Testis (tissue), 3 donors: ENCODE measurements around the gene MASP1. TPM values are rescaled to one million over a fixed set of nuclear protein-coding genes. Genes with fewer than 3 reads are reported as not detected.

ENCODE experiments used
- DNase-seq: peaks from one replicate; pipeline ENCODE4 v3.0.0-alpha.2; 2019
- H3K27ac ChIP-seq, 2 donors: fragments of 200-600 bp; sonication (generic); one replicate each; pipeline ENCODE4 v1.5.1; 2019
- H3K27me3 ChIP-seq: fragments of 200-600 bp; sonication (generic); one replicate; pipeline ENCODE4 v1.5.1; 2019
- H3K36me3 ChIP-seq: fragments of 200-600 bp; sonication (generic); one replicate; pipeline ENCODE4 v1.5.1; 2017; ENCODE audit warnings: low read depth; ENCODE audit errors: missing control alignments
- H3K4me1 ChIP-seq: fragments of 200-600 bp; sonication (generic); one replicate; pipeline ENCODE4 v1.5.1; 2019
- H3K4me3 ChIP-seq, 2 donors: fragments of 200-600 bp; sonication (generic); one replicate each; pipeline ENCODE4 v1.5.1; 2017 to 2019
- H3K9me3 ChIP-seq: fragments of 200-600 bp; sonication (generic); one replicate; pipeline ENCODE4 v1.5.1; 2017
- POLR2A ChIP-seq: fragments of 450-650 bp; IDR thresholded peaks from one replicate; pipeline ENCODE4 v1.6.1; 2017; ENCODE audit warnings: antibody characterized with exemption, mild to moderate bottlenecking, moderate library complexity
- WGBS, 2 donors: methylation state at CpG; one replicate each; pipeline ENCODE4 v1.1.5; 2018; 5-methylcytosine and 5-hydroxymethylcytosine counted together
- intact Hi-C: fragments of 100-400 bp; cut with DNase I; formaldehyde crosslinking; loops from one replicate; pipeline ENCODE4 v1.15.1; 2023; ENCODE audit warnings: low total_unique reads
- polyA plus RNA-seq: library from polyadenylated mRNA; stranded (reverse); fragments of 350-450 nt; fragmentation: Illumina TruSeq; extraction: RNeasy Lipid Tissue Mini Kit (QIAGEN cat#74804); gene quantifications from one replicate; pipeline ENCODE4 v1.2.3, GENCODE V29; 2014; ENCODE audit warnings: low read depth, low replicate concordance; ENCODE audit not compliant: insufficient read depth
- total RNA-seq, 2 donors: library from RNA; depleted of rRNA; stranded (reverse); fragments of >200 nt; gene quantifications; one replicate each; pipeline ENCODE4 v1.2.3, GENCODE V29; 2016
- TF ChIP-seq, protein P1 (sequence below), 3 experiments: fragments of 450-650 bp in 2 of 3; fragments of 200-600 bp in 1 of 3; sonication (generic) in 1 of 3; IDR thresholded peaks; one replicate each; pipeline ENCODE4 v1.5.1; 2016 to 2019; ENCODE audit warnings: antibody characterized with exemption in 3 of 3, mild to moderate bottlenecking in 2 of 3, moderate library complexity in 1 of 3

Gene MASP1
- total and polyA plus RNA-seq, 3 donors from 2014 or later, result 0.55 to 3.6 (median 2.8) TPM

DNA sequence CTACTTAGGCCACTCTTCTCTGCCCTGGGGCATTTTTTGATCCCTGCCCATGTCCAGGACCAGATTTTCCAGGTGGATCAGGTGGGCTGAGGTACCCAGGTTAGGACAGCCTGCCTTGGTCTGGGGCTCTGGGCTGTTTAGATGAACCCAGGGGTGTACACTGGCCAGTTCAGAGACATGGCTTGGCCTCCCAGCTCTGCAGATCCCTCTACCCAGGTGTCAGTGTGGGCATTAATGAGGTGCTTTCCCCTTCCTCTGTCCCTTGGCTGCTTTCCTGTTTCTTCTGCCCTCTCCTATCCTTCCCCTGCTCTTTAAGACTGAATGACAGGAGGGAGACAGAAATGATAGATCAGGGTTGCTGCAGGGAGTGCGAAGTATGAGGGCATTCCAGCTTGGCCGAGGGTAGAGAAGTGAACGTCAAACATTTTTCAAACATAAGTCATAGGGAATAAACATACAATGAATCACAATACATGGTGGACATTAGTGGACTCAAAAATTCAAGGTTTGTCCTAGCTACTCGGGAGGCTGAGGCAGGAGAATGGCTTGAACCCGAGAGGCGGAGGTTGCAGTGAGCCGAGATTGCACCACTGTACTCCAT, 63.8 kb downstream of the MASP1 start:
- TF ChIP-seq POLR2A, result no peak
- TF ChIP-seq, protein P1, sequence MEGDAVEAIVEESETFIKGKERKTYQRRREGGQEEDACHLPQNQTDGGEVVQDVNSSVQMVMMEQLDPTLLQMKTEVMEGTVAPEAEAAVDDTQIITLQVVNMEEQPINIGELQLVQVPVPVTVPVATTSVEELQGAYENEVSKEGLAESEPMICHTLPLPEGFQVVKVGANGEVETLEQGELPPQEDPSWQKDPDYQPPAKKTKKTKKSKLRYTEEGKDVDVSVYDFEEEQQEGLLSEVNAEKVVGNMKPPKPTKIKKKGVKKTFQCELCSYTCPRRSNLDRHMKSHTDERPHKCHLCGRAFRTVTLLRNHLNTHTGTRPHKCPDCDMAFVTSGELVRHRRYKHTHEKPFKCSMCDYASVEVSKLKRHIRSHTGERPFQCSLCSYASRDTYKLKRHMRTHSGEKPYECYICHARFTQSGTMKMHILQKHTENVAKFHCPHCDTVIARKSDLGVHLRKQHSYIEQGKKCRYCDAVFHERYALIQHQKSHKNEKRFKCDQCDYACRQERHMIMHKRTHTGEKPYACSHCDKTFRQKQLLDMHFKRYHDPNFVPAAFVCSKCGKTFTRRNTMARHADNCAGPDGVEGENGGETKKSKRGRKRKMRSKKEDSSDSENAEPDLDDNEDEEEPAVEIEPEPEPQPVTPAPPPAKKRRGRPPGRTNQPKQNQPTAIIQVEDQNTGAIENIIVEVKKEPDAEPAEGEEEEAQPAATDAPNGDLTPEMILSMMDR (IDR thresholded peaks at IDR 0.05), result no peak
- 92 to 96% methylated on average over 7 of the region's 7 CpGs for WGBS, 2 donors
- Histone ChIP-seq H3K4me3 (no peak overlapping the region), H3K36me3 (no peaks in the 10 kb centered on the region), H3K27me3 (no peaks in the 10 kb centered on the region), H3K9me3 (no peaks in the 10 kb centered on the region), H3K27ac (no peak overlapping the region), H3K4me1 (no peaks in the 10 kb centered on the region)
- DNase-seq, result no peak
- intact Hi-C loops, result loop anchor here (10.0 kb wide), 1 partner anchor 87 kb away; no protein-coding TSS in a partner anchor

DNA sequence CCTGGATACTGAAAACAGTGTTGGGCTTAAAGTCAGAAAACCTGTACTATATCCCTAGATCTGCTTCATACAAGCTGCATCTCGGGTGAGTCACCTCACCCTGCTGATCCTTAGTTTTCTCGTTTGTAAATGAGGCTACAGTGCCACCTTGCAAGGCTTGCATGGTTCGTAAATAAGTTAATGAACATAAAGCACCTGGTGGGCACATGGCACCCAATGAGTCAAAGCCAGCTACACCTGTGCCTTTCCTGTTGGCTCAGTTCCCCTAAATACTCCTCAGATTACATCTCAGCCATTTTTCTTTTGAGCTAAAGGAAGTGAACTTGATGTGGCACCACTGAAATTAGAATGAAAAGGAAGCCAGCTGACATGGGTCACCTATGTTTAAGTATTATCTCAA, 67.7 kb downstream of the MASP1 start:
- Histone ChIP-seq H3K4me1 (no peaks in the 10 kb centered on the region), H3K4me3 (no peak overlapping the region), H3K9me3 (no peaks in the 10 kb centered on the region), H3K36me3 (no peaks in the 10 kb centered on the region), H3K27me3 (no peaks in the 10 kb centered on the region), H3K27ac (no peak overlapping the region)
- intact Hi-C loops, result loop anchor here (10.0 kb wide), 1 partner anchor 91 kb away; no protein-coding TSS in a partner anchor
- DNase-seq, result no peak
- WGBS, 2 donors, result 69 to 90% methylated on average over 3 of the region's 3 CpGs
- TF ChIP-seq POLR2A, result no peak
- TF ChIP-seq, protein P1 (IDR thresholded peaks at IDR 0.05), result no peak

GRCh38 chr3:187222801-187223200, 68.7 kb downstream of the MASP1 start:
- Histone ChIP-seq H3K4me1 (no peaks in the 10 kb centered on the region), H3K27ac (no peak overlapping the region), H3K4me3 (no peak overlapping the region), H3K36me3 (no peaks in the 10 kb centered on the region), H3K27me3 (no peaks in the 10 kb centered on the region), H3K9me3 (no peaks in the 10 kb centered on the region)
- 70 to 79% methylated on average over 4 of the region's 4 CpGs for WGBS, 2 donors
- no peak for TF ChIP-seq POLR2A
- TF ChIP-seq, protein P1 (IDR thresholded peaks at IDR 0.05), result no peak
- no peak for DNase-seq
- intact Hi-C loops, result loop anchor here (10.0 kb wide), 1 partner anchor 92 kb away; no protein-coding TSS in a partner anchor

DNA sequence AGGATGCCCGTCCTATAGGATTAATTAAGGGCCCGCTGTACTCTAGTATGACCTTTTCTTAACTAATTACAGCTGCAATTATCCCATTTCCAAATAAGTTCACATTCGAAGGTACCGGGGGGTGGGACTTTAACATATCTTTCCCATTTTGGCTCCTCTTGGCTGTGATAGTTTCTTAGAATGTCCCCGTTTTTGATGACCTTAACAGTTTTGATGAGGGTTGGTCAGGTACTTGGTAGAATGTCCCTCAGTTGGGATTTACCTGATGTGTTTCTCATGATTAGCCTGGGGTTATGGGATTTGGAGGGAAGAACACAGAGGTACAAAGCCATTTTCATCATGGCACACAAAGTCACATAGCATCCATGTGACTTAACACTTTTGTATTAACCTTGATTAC, 76.1 kb downstream of the MASP1 start:
- intact Hi-C loops, result no loop called here
- TF ChIP-seq, protein P1 (IDR thresholded peaks at IDR 0.05), result no peak
- TF ChIP-seq POLR2A, result no peak
- 96 to 98% methylated on average over 5 of the region's 5 CpGs for WGBS, 2 donors
- no peak for DNase-seq
- Histone ChIP-seq H3K9me3 (no peaks in the 10 kb centered on the region), H3K27ac (no peak overlapping the region), H3K4me3 (no peak overlapping the region), H3K36me3 (no peaks in the 10 kb centered on the region), H3K4me1 (peaks cover 7% of the 10 kb centered on the region), H3K27me3 (no peaks in the 10 kb centered on the region)

DNA sequence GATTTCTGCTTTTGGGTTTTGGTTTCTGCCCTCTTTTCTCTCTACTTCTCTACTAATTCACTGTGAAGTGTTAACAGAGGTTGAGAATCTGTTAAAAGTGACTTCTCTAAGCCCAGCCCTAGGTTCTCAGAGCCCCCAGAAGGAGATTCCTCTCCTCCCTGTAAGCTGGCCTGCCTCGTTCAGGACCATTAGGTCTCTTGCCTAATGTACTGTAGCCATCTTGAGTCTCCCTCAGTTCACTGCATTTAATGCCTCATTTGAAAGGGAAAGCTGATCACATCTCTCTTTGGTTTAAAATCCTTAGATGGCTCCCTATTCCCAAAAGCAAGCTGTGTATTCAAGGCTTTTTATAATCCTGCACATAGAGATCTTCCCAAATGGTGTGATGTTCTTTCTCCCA, 77.9 kb downstream of the MASP1 start:
- TF ChIP-seq, protein P1 (IDR thresholded peaks at IDR 0.05), result no peak
- no peak for TF ChIP-seq POLR2A
- intact Hi-C loops, result no loop called here
- Histone ChIP-seq H3K36me3 (no peaks in the 10 kb centered on the region), H3K4me1 (peaks cover 13% of the 10 kb centered on the region), H3K27ac (no peak overlapping the region), H3K9me3 (no peaks in the 10 kb centered on the region), H3K4me3 (no peak overlapping the region), H3K27me3 (no peaks in the 10 kb centered on the region)
- WGBS, 2 donors, result 88 to 91% methylated on average over 1 of the region's 1 CpG
- no peak for DNase-seq
